HG02884 (cell line): ENCODE measurements around the gene MAGEB16.

Experiments used
- ATAC-seq: cut with Tn5 transposase; IDR thresholded peaks from one replicate; pipeline ENCODE4 v1.9.1; 2021; ENCODE audit warnings: mild to moderate bottlenecking, moderate library complexity; ENCODE audit not compliant: unreplicated experiment

The MAGEB16 gene

GRCh38 chrX:35798042-35798441, at the start of gene MAGEB16:
MAGEB16 (plus strand) TSS chrX:35798342; CDS start chrX:35802197, 3,855 bp downstream.
- ATAC-seq = no peak

- no peak for ATAC-seq
Observed at GRCh38 chrX:35773958-35774564, 24.1 kb upstream of the MAGEB16 start.

DNA sequence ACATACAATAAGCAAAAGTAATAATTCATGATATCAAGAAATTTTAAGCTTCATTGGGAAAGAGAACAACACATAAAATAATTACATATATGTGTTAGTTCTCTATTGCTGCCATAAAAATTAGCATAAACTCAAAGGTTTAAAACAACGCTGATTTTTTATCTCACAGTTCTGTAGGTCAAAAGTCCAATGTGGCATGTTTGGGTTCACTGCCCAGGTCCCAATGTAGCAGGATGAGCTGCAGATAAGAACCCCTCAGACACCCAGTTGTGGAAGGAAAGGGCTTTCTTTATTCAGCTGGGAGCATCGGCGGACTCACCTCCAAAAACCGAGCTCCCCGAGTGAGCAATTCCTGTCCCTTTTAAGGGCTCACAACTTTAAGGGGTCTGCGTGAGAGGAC, 13.1 kb upstream of the MAGEB16 start:
- no peak for ATAC-seq

DNA sequence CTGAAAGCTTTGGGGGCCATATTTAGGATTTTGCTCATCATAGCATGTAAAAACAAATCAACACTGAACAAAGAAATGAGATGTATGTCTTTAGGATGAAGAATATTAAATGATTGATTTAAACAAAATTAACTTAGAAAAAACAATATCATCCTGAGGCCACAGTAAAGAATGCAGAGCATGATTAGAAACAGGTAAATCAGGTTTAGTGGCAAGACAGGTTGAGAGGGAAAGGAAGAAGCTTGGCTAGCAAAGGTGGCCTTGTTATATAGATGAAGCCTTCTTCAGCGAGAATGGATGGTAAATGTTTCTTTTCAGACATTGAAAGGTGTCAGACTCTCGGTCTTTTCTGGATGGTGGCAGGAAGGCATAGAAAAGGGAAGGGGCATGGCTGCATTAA, 11.9 kb upstream of the MAGEB16 start:
- no peak for ATAC-seq

DNA sequence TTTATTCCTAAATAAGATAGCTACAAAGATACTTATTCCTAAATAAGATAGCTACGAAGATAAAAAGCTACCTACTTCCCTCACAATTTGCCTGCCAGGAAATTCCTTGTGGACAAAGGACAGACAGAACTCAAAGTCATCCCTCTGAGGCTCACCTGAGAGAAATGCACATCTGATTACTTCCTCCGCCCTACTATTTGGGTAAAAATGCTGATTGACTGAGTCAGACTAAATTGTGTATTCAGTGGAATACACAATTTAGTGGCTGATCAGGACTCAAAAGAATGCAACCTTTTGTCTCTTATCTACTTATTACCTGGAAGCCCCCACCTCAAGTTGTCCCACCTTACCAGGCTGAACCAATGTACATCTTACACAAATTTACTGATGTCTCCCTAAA, 10.3 kb upstream of the MAGEB16 start:
- ATAC-seq = no peak

DNA sequence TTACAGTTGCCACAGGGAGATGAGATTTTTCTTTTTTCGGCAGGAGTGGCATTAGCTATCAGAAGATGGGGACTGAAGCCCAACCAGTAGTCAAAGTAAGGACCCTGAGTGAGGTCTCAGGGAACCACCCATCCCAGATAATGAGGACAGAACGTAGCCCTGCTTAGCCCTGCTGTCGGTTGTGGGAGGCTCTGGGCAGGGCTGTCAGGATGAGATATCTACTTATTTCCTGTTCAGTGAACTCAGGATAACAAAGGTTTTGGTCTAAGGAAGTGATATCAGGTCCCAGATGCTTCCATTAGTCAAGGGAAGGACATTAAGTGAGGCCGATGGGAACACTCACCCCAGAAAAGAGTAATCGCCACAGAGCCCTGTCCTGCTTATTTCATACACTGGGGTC, 2.3 kb downstream of the MAGEB16 start:
- ATAC-seq = no peak

DNA sequence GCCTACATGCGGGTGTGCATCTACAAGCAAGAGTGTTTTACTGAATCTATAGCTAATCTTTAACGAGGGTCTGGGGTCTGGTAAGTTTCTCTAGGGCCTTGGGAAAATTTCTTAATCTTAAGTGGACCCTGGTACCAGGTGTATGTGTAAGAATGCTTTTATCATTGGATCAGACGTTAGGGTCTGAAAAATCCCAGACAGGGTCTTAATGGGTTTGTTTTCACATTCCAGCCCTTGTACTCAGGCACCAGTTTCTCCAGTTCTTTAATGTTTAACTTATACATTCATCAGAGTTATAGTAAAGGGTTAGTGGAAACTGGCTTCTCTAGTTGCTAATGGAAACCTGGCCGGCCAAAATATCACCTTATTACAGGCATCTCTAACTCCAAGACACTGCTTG, 11.6 kb downstream of the MAGEB16 start:
- ATAC-seq = no peak

GRCh38 chrX:35819241-35819640, 21.1 kb downstream of the MAGEB16 start:
- ATAC-seq = no peak

- no peak for ATAC-seq
Observed at GRCh38 chrX:35826503-35826902, 28.4 kb downstream of the MAGEB16 start.

DNA sequence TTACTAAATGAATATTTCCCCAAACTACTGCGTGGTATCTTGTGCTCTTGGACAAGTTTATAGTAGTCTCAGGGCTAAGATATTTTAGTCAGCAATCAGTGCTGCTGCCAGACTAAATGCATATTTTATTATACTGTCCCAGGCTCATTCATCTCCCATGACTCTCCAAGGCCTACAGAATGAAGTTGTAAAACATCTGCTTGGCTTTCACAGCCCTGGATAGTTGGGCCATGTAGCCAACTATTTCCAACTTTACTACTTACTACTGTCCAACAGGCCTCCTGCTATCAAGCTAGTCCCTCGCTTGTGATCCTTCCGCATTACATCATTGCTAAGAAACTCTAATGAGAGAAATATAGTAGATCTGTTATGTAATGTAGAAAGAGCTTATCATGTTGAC, 31.4 kb downstream of the MAGEB16 start:
- ATAC-seq = no peak

GRCh38 chrX:35841872-35842271, 43.7 kb downstream of the MAGEB16 start:
- ATAC-seq = no peak

- no peak for ATAC-seq
Observed at GRCh38 chrX:35842674-35843073, 44.5 kb downstream of the MAGEB16 start.

DNA sequence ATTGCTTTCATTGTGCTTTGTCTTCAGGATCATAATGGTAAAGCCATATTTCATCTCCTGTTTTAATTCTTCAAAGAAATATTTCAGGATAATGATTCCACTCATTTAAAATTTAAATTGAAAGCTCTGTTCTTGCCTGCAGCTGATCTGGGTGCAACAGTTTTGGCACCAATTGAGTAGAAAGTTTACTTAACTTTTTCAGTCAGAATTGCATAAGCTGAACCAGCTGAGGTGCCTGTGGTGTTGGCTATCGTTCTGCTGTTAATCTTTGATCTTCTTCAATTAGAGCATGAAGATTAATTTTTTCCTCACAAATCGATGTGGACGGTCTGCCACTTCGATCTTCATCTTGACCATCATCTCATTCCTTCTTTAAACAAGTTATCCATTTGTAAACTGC, 49.6 kb downstream of the MAGEB16 start:
- ATAC-seq = no peak
